RWPE1 (cell line): ENCODE measurements around the gene PA2G4.

ENCODE experiments used
- CTCF ChIA-PET: fragments of 350-600 bp; sonication (Branson Sonifier 250); formaldehyde crosslinking; extraction: SDS; loops from one replicate; lab custom pipeline; 2021; lab: Yijun Ruan, JAX
- POLR2A ChIA-PET: fragments of 400-600 bp; formaldehyde crosslinking; extraction: SDS; loops from one replicate; lab custom pipeline; 2020; ENCODE audit warnings: antibody characterized with exemption; ENCODE audit not compliant: low non-redundant PET; lab: Yijun Ruan, JAX
- DNase-seq: peaks from one replicate; pipeline ENCODE4 v3.0.0; 2012; ENCODE audit warnings: low spot score
- H3K27ac ChIP-seq: fragments of 450-650 bp; 2 replicates; pipeline ENCODE4 v1.5.1; 2017
- CTCF ChIP-seq: fragments of 450-650 bp; conservative IDR thresholded peaks from 2 replicates; pipeline ENCODE4 v1.5.1; 2017; ENCODE audit warnings: low read depth, mild to moderate bottlenecking

The PA2G4 gene

GRCh38 chr12:56103823-56104108 lies 593 bp upstream of the PA2G4 start:
- POLR2A ChIA-PET = interaction anchor here (0.6 to 2.7 kb wide), 8 partner anchors 14 to 335 kb away, joined by 3 to 10 read pairs (median 5); partner anchors contain the start of gene ZC3H10
- DNase-seq = no peak
- no peak for TF ChIP-seq CTCF
- H3K27ac ChIP-seq = peak overlapping the region; percentile 83
- CTCF ChIA-PET = interaction anchor here (0.6 to 1.4 kb wide), 3 partner anchors 25 to 363 kb away, joined by 3 to 10 read pairs (median 3); no protein-coding TSS in a partner anchor

GRCh38 chr12:56104815-56105608 lies 653 bp downstream of the PA2G4 start:
- H3K27ac ChIP-seq = peak overlapping the region; percentile 83
- TF ChIP-seq CTCF = no peak
- ChIA-PET POLR2A (interaction anchor here (0.8 to 2.7 kb wide), 5 partner anchors 10 to 60 kb away, joined by 3 to 10 read pairs (median 5); partner anchors contain the start of gene ZC3H10), CTCF (interaction anchor here (0.6 to 1.6 kb wide), 4 partner anchors 20 to 371 kb away, joined by 3 to 5 read pairs (median 4); no protein-coding TSS in a partner anchor)
- DNase-seq = no peak

GRCh38 chr12:56105609-56105902 lies 1.2 kb downstream of the PA2G4 start:
- ChIA-PET CTCF (interaction anchor here (0.6 to 1.6 kb wide), 4 partner anchors 26 to 371 kb away, joined by 3 to 5 read pairs (median 4); no protein-coding TSS in a partner anchor), POLR2A (interaction anchor here (2.7 kb wide), 1 partner anchor 12 kb away, joined by 10 read pairs; the partner anchor contains the start of gene ZC3H10)
- TF ChIP-seq CTCF = no peak
- no peak for DNase-seq
- H3K27ac ChIP-seq = no peak overlapping the region

- ChIA-PET CTCF (interaction anchor here (0.7 to 1.2 kb wide), 3 partner anchors 28 to 82 kb away, joined by 3 to 5 read pairs (median 4); partner anchors contain the start of genes ERBB3 and SMARCC2), POLR2A (no interaction called here)
- no peak for TF ChIP-seq CTCF
- H3K27ac ChIP-seq = no peak overlapping the region
- no peak for DNase-seq
Observed at GRCh38 chr12:56107242-56107641, 2.9 kb downstream of the PA2G4 start.

GRCh38 chr12:56110571-56110970 lies 6.2 kb downstream of the PA2G4 start:
- CTCF ChIA-PET = interaction anchor here (0.7 to 1.6 kb wide), 2 partner anchors 64 to 65 kb away, joined by 4 to 11 read pairs; no protein-coding TSS in a partner anchor
- POLR2A ChIA-PET = no interaction called here
- DNase-seq = peak; percentile 65
- H3K27ac ChIP-seq = peak overlapping the region; percentile 79
- TF ChIP-seq CTCF = no peak

- TF ChIP-seq CTCF = no peak
- POLR2A ChIA-PET = no interaction called here
- CTCF ChIA-PET = no interaction called here
- DNase-seq = no peak
- H3K27ac ChIP-seq = no peak overlapping the region
Observed at GRCh38 chr12:56114084-56114483, 9.7 kb downstream of the PA2G4 start.
